Measurements from ENCODE around the gene HOXD4. TPM values are rescaled to one million over a fixed set of nuclear protein-coding genes. Genes with fewer than 3 reads are reported as not detected.

The HOXD4 gene
- total and polyA plus RNA-seq, 9 donors: 6.2 to 16.5 (median 11.6) TPM

- TF ChIP-seq, protein P1, sequence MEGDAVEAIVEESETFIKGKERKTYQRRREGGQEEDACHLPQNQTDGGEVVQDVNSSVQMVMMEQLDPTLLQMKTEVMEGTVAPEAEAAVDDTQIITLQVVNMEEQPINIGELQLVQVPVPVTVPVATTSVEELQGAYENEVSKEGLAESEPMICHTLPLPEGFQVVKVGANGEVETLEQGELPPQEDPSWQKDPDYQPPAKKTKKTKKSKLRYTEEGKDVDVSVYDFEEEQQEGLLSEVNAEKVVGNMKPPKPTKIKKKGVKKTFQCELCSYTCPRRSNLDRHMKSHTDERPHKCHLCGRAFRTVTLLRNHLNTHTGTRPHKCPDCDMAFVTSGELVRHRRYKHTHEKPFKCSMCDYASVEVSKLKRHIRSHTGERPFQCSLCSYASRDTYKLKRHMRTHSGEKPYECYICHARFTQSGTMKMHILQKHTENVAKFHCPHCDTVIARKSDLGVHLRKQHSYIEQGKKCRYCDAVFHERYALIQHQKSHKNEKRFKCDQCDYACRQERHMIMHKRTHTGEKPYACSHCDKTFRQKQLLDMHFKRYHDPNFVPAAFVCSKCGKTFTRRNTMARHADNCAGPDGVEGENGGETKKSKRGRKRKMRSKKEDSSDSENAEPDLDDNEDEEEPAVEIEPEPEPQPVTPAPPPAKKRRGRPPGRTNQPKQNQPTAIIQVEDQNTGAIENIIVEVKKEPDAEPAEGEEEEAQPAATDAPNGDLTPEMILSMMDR (IDR thresholded peaks at IDR 0.05): no peak
- no peak for TF ChIP-seq EP300 (IDR thresholded peaks at IDR 0.05)
- TF ChIP-seq POLR2A (IDR thresholded peaks at IDR 0.05): no peak
- WGBS, 3 donors: 25 to 63% (median 56%) methylated on average over 24 of the region's 24 CpGs
- H3K9me3 ChIP-seq: no peaks in the 10 kb centered on the region
Measured at GRCh38 chr2:176118601-176119339, 32.6 kb upstream of the HOXD4 start.

GRCh38 chr2:176120364-176121189, 30.8 kb upstream of the HOXD4 start:
- 54 to 80% (median 71%) methylated on average over 13 of the region's 13 CpGs for WGBS, 3 donors
- no peaks in the 10 kb centered on the region for H3K27me3 ChIP-seq
- DNase-seq: no peak
- no peaks in the 10 kb centered on the region for H3K9me3 ChIP-seq
- peak overlapping the region; percentile 76 for H3K4me3 ChIP-seq
- H3K27ac ChIP-seq: no peak overlapping the region
- H3K4me1 ChIP-seq (ENCODE audit: insufficient read depth): no peaks in the 10 kb centered on the region
- no peaks in the 10 kb centered on the region for H3K36me3 ChIP-seq
- TF ChIP-seq, protein P1 (IDR thresholded peaks at IDR 0.05): no peak
- TF ChIP-seq EP300 (IDR thresholded peaks at IDR 0.05) (no peak), POLR2A (IDR thresholded peaks at IDR 0.05) (no peak)
- intact Hi-C loops (cut with DNase I): loop anchor here in 1 of 4 donors (5.0 to 10.0 kb wide), 2 partner anchors 694 to 1092 kb away; partner anchors contain the start of gene HNRNPA3

More at GRCh38 chr2:176118601-176119339, 32.6 kb upstream of the HOXD4 start:
- intact Hi-C loops (cut with DNase I): loop anchor here in 1 of 4 donors (5.0 kb wide), 1 partner anchor 1029 kb away; no protein-coding TSS in a partner anchor
- peak overlapping the region; percentile 43 for H3K4me3 ChIP-seq
- peak in 1 of 5 donors; percentile 15 for DNase-seq
- no peaks in the 10 kb centered on the region for H3K36me3 ChIP-seq
- no peaks in the 10 kb centered on the region for H3K4me1 ChIP-seq (ENCODE audit: insufficient read depth)
- no peaks in the 10 kb centered on the region for H3K27me3 ChIP-seq
- H3K27ac ChIP-seq: no peak overlapping the region

DNA sequence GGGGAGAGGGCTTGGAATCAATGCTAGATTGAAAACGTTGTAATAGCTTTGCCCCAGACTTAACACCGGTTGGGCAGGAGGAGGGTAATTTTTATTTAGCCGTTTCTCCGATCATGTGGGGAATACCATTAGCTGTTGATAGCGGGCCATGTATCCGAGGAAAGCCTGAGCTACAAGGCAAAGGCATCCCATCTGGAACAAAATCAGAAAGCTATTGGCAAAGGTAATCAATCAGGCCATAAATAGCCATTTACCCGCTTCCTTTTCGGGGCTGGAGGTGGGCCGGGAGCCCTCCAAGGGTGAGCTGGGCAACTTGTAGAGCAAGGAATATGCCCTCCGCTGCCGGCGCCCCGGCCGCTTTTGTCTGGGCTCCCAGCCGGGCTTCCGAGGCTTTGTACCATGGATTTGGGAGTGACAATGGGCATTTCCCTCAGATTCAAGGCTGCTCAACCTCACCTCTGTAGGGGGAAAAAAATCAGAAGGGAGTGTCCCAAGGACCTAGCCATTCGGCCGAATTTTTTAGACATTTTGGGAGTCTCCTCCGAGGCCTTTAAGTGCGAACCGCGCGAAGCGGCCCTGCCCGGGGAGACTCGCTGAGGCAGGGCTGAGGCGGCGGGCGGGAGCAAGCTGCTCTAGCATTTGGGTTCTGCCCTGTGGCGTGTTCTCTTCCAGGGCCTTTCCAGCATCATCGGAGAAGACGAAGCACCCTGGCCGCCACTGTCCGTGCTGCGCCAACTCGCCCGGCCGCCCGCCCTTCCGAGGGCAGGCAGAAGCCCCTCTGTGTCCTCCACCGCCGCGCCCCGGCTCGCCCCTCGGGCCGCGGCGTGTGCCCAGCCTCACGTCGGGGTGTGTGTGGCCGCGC, 29.9 kb upstream of the HOXD4 start:
- H3K4me1 ChIP-seq (ENCODE audit: insufficient read depth): no peaks in the 10 kb centered on the region
- peak in 1 of 5 donors; percentile 33 for DNase-seq
- TF ChIP-seq, protein P1 (IDR thresholded peaks at IDR 0.05): no peak
- TF ChIP-seq POLR2A (IDR thresholded peaks at IDR 0.05) (no peak), EP300 (IDR thresholded peaks at IDR 0.05) (no peak)
- H3K27ac ChIP-seq: peak overlapping the region; percentile 87 to 92
- peak overlapping the region; percentile 76 for H3K4me3 ChIP-seq
- H3K9me3 ChIP-seq: no peaks in the 10 kb centered on the region
- intact Hi-C loops (cut with DNase I): loop anchor here in 1 of 4 donors (5.0 to 10.0 kb wide), 2 partner anchors 693 to 1091 kb away; partner anchors contain the start of gene HNRNPA3
- no peaks in the 10 kb centered on the region for H3K36me3 ChIP-seq
- H3K27me3 ChIP-seq: no peaks in the 10 kb centered on the region
- 29 to 45% (median 37%) methylated on average over 53 of the region's 53 CpGs for WGBS, 3 donors
